IPS-20b (cell line): ENCODE data around the gene CPO.
A peak's percentile ranks its signal among the peaks of the same experiment; 100 is the strongest.
"Not testable (repeated sequence)": the region's sequence is repeated elsewhere in the genome, so short reads cannot be mapped to it uniquely, and the experiment has no call there.

Experiments used
- H3K27ac ChIP-seq: one replicate; pipeline ENCODE4 v1.5.1; 2013; ENCODE audit warnings: low read length
- H3K27me3 ChIP-seq: 2 replicates; pipeline ENCODE4 v1.6.1; 2013; ENCODE audit warnings: mild to moderate bottlenecking, low read length, inconsistent platforms; ENCODE audit not compliant: insufficient read depth
- H3K36me3 ChIP-seq: 2 replicates; pipeline ENCODE4 v1.6.1; 2013; ENCODE audit warnings: low read depth, mild to moderate bottlenecking, inconsistent platforms, low read length, moderate library complexity; ENCODE audit not compliant: insufficient read depth
- H3K4me1 ChIP-seq: 2 replicates; pipeline ENCODE4 v1.6.1; 2013; ENCODE audit warnings: mild to moderate bottlenecking, control low read depth, inconsistent platforms, low read length, moderate library complexity; ENCODE audit not compliant: insufficient read depth
- H3K4me3 ChIP-seq: 2 replicates; pipeline ENCODE4 v1.5.1; 2013; ENCODE audit warnings: mild to moderate bottlenecking, low read length, inconsistent platforms
- H3K9ac ChIP-seq: 2 replicates; pipeline ENCODE4 v1.6.1; 2013; ENCODE audit warnings: low read depth, mild to moderate bottlenecking, inconsistent platforms, low read length, moderate library complexity
- H3K9me3 ChIP-seq: 2 replicates; pipeline ENCODE4 v1.6.1; 2013; ENCODE audit warnings: mild to moderate bottlenecking, low read depth, low read length, inconsistent platforms; ENCODE audit not compliant: insufficient read depth

The CPO gene

DNA sequence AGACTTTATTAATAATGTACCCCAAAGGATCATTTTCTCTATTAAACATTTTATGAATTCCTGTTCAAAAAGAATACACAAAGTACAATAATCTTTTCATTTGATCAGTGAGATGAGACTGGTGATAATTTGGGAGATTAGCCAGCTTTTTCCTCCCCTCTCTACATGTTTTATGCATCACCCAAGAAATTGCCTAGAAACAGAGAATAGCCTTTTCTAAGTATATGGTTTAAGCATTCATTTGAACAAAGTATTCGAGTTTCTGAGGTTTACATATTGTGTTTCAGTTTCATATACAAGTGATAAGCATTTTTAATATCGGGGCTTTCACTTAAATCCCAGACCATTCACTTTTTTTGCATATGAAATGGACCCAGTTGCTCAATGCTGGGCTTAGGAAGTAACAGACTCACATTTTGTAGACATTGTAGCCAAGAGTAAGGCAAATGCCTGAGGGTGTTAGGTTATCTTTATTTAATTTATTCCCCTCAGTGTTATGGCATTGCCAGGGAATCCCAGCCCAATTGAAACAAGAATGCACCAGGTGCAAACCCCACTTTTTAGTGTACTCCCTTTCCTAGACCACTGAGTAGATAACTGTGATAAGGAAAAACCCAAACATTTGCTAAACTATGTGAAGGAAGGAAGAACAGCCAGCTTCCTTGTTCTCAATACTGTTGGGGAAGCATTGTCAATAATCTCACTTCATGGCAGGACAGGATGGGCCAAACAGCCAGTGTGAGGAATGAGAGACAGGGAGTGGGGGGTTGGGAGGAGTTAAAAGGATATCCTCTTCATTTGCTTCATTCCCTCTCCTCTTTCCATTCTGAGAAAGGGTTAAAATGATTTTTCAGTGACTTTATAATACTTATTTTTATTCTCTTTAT, 3.5 kb downstream of the CPO start:
- H3K4me1 ChIP-seq: peaks cover 13% of the 10 kb centered on the region
- H3K27me3 ChIP-seq: no peaks in the 10 kb centered on the region
- H3K36me3 ChIP-seq: no peaks in the 10 kb centered on the region
- H3K9me3 ChIP-seq: peaks cover 9% of the 10 kb centered on the region; the same call in 1 of the 2 replicates
- H3K4me3 ChIP-seq: peak overlapping the region; percentile 8; the same call in 1 of the 2 replicates
- no peak overlapping the region for H3K27ac ChIP-seq
- 0 out of 2 replicates have a peak overlapping the region, but pooled peaks have one; percentile 19 for H3K9ac ChIP-seq

DNA sequence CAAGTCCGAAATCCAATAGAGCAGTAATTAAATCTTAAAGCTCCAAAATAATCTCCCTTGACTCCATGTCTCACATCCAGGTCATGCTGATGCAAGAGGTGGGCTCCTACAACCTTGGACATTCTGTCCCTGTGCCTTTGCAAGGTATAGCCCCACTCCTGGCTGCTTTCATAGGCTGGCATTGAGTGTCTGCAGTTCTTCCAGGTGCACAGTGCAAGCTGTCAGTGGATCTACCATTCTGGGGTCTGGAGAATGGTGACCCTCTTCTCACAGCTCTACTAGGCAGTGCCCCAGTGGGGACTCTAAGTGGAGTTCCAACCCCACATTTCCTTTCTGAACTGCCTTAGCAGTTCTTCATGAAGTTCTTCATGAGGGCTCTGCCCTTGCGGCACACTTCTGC, 14.1 kb downstream of the CPO start:
- peaks cover 20% of the 10 kb centered on the region for H3K9me3 ChIP-seq
- H3K4me3 ChIP-seq, H3K4me1 ChIP-seq, H3K36me3 ChIP-seq, H3K9ac ChIP-seq, H3K27me3 ChIP-seq, H3K27ac ChIP-seq: not testable (repeated sequence)

DNA sequence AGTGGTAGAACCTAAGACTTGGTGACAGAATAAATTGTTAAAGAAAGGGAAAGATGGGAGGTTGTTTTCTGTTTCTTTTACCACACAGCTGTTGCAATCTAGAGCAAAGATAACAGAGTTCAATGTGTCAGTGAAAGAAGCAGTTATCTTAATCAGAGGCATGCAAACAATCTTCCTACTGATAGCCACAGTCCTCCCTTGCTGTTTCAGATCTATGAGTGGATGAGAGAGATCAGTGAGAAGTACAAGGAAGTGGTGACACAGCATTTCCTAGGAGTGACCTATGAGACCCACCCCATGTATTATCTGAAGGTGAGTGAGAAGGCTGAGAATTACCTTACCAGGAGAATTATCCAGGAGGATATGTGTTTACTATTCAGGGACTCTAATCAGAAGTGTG, 15.9 kb downstream of the CPO start:
- no peak overlapping the region for H3K9ac ChIP-seq
- H3K4me1 ChIP-seq: no peaks in the 10 kb centered on the region
- H3K9me3 ChIP-seq: peaks cover 20% of the 10 kb centered on the region
- H3K4me3 ChIP-seq: no peak overlapping the region
- no peak overlapping the region for H3K27ac ChIP-seq
- no peaks in the 10 kb centered on the region for H3K36me3 ChIP-seq
- no peaks in the 10 kb centered on the region for H3K27me3 ChIP-seq

DNA sequence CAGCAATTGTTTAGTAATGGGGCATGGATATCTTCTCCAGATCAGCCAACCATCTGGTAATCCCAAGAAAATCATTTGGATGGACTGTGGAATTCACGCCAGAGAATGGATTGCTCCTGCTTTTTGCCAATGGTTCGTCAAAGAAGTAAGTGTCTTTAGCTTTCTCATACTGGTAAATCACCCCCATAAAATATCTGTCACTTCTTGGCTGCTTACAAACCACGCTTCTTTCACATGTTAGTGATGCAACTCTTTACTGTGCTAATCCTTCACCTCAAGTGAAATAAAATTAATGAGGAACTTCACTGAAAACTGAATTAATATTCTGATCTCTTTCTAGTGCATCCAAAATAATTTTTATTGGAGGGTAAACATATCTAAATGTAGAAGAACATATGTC, 18.9 kb downstream of the CPO start:
- Histone ChIP-seq H3K27me3 (no peaks in the 10 kb centered on the region), H3K9ac (no peak overlapping the region), H3K36me3 (no peaks in the 10 kb centered on the region), H3K27ac (no peak overlapping the region), H3K9me3 (peaks cover 13% of the 10 kb centered on the region), H3K4me3 (no peak overlapping the region), H3K4me1 (no peaks in the 10 kb centered on the region)

DNA sequence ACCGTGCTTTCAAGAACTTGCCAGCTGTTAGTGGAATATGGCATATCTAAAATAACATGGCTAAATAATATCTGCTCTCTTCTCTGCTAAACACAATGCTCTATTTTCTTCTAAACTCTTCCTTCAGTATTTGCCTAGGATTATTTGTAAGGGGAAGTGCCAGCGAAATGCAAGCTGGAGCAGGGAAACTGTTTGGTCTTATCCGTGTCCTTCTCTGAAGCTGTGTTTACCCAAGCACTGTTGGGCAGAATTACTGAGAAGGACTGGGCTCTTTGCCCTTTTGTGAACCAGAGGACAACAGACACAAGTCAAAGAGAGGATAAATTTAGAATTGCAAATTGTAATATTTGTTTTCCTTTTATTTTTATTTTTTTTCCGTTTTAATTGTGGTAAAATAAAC, 23.6 kb downstream of the CPO start:
- Histone ChIP-seq H3K36me3 (no peaks in the 10 kb centered on the region), H3K4me3 (no peak overlapping the region), H3K9ac (no peak overlapping the region), H3K27me3 (peaks cover 9% of the 10 kb centered on the region; the same call in 1 of the 2 replicates), H3K4me1 (no peaks in the 10 kb centered on the region), H3K9me3 (no peaks in the 10 kb centered on the region), H3K27ac (no peak overlapping the region)

DNA sequence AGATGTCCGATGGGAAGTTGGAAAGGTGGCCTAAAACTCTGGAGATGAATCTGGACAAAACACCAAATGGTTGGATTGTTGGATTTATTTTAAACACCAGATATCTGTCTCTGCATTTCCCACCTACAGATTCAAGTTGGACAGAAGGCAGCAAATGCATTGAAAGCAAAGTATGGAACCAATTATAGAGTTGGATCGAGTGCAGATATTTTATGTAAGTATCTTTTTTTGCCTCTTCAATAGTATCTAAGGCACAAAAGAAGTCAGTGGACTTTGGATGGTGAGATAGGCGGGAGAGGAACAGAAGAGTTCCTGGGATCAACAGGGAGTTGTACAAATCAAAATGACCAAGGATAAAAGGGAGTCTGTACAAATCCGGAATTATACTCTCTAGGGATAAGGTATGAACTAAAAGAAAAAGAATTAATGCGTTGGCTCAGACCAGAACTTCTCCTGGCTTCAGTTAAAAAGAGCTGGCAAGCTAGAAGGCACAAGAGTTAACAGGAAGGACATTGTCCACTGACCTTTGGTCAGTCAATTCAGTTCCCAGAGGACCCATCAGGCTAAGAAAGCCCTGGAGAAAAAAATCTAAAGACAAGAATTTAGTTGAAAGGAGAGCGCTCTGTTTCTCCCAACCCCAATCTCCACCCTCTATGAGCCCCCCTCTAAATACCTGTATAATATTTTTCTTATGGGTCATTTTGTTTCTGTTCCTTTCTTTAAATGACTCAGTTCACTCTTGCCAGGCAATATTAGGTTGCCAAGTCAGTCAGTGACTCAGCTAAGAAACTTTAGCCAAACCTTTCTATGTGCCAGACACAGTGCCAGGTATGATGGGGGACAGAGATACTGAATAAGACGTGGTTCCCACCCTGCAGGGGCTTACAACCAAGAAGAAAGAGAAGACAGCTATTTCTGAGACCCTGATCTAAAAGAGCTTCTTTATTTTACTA, 29.1 kb downstream of the CPO start:
- Histone ChIP-seq H3K36me3 (no peaks in the 10 kb centered on the region), H3K27me3 (peaks cover 13% of the 10 kb centered on the region; the same call in 1 of the 2 replicates), H3K27ac (no peak overlapping the region), H3K9me3 (no peaks in the 10 kb centered on the region), H3K4me3 (no peak overlapping the region), H3K4me1 (0 out of 2 replicates have a peak, but pooled peaks cover 4% of the 10 kb centered on the region), H3K9ac (no peak overlapping the region)

DNA sequence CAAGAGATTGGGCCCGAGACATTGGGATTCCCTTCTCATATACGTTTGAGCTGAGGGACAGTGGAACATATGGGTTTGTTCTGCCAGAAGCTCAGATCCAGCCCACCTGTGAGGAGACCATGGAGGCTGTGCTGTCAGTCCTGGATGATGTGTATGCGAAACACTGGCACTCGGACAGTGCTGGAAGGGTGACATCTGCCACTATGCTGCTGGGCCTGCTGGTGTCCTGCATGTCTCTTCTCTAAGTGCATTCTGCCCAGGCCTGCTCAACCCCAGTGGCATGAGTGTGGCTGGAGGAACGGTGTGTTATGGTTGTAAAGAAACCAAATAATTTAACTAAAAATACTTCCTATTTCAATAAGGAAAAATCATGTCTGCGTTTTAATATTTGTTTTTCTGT, 29.9 kb downstream of the CPO start:
- H3K27ac ChIP-seq: no peak overlapping the region
- H3K4me1 ChIP-seq: 0 out of 2 replicates have a peak, but pooled peaks cover 4% of the 10 kb centered on the region
- no peaks in the 10 kb centered on the region for H3K36me3 ChIP-seq
- no peak overlapping the region for H3K9ac ChIP-seq
- peaks cover 13% of the 10 kb centered on the region; the same call in 1 of the 2 replicates for H3K27me3 ChIP-seq
- H3K4me3 ChIP-seq: no peak overlapping the region
- H3K9me3 ChIP-seq: no peaks in the 10 kb centered on the region

DNA sequence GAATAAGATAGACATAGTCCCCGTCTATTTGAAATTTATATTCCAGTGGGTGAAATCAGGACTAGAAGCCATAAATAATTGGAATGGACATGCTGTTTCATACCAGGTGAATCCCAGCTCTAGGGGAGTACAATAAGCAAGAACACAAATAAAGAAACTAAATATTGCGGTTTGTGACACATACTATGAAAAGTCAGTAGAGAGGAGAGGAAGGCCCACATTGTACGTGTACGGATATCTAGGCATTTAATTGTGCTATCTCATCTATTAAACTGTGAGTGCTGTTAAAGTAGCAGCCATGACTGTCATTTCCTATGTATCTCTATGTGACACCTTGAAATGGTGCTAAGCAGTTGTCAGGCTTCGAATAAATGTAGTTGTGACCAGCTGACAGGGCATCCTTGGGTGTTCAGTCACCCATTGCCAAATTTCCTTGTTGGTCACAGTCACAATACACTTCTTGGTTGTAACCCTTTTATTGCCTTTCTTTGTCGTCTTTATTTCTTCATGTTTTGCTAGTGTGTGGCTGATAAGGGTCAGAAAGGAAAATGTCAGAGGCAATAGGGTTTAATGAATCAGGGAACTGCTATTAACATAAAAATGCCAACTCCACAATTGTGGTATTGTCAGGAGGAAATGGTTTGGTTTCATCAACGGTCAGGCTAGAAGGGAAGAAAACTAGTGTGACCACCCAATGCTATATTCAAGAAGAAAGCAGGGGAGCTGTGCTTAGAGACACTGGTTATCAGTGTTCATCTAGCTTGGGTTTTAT, 31.5 kb downstream of the CPO start:
- H3K36me3 ChIP-seq: no peaks in the 10 kb centered on the region
- 0 out of 2 replicates have a peak, but pooled peaks cover 4% of the 10 kb centered on the region for H3K9me3 ChIP-seq
- H3K27me3 ChIP-seq: peaks cover 8% of the 10 kb centered on the region; the same call in 1 of the 2 replicates
- H3K9ac ChIP-seq: no peak overlapping the region
- H3K27ac ChIP-seq: no peak overlapping the region
- H3K4me1 ChIP-seq: 0 out of 2 replicates have a peak, but pooled peaks cover 4% of the 10 kb centered on the region
- no peak overlapping the region for H3K4me3 ChIP-seq

DNA sequence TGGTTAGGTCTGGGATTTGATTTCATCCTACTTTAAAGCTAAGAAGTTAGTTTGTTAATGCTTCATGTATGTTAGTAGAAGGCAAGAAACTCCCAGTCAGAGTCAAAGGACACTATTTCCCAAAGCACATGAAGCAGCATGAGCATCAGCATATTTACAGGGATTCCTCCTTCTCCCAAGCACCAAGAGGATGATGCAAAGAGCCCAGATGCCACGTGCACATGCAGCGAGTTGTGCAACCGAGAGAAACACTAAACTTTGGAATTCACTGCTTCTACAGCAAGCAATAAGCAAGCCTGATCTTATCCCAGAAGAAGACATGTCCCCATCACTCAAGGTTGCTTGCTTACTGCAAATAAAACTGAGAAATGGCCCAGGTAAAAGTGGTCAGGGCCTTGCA, 32.5 kb downstream of the CPO start:
- Histone ChIP-seq H3K27me3 (peaks cover 8% of the 10 kb centered on the region; the same call in 1 of the 2 replicates), H3K9me3 (0 out of 2 replicates have a peak, but pooled peaks cover 4% of the 10 kb centered on the region), H3K9ac (no peak overlapping the region), H3K27ac (no peak overlapping the region), H3K4me1 (0 out of 2 replicates have a peak, but pooled peaks cover 4% of the 10 kb centered on the region), H3K4me3 (no peak overlapping the region), H3K36me3 (no peaks in the 10 kb centered on the region)

DNA sequence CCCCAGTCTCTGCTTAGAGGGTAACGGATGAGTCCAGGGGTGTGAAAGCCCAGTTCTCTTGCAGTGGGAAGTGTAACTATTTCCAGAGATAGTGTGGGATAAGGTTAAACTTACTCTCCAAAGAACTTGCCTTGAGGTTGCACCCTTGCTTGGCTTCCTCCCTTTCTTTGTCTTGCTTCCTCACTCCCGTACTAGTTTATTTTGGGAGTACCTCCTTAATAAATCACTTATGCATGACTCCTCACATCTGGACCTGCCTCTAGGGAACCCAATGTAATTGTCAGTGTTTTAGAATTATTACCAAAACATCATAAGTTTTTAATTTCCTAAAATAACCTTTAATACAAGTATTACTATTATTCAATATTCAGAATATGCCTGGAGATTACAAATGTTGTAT, 35.2 kb downstream of the CPO start:
- H3K4me3 ChIP-seq: no peak overlapping the region
- no peaks in the 10 kb centered on the region for H3K36me3 ChIP-seq
- 0 out of 2 replicates have a peak, but pooled peaks cover 4% of the 10 kb centered on the region for H3K9me3 ChIP-seq
- H3K9ac ChIP-seq: no peak overlapping the region
- H3K27ac ChIP-seq: no peak overlapping the region
- H3K27me3 ChIP-seq: no peaks in the 10 kb centered on the region; the same call in 1 of the 2 replicates
- 0 out of 2 replicates have a peak, but pooled peaks cover 4% of the 10 kb centered on the region for H3K4me1 ChIP-seq

DNA sequence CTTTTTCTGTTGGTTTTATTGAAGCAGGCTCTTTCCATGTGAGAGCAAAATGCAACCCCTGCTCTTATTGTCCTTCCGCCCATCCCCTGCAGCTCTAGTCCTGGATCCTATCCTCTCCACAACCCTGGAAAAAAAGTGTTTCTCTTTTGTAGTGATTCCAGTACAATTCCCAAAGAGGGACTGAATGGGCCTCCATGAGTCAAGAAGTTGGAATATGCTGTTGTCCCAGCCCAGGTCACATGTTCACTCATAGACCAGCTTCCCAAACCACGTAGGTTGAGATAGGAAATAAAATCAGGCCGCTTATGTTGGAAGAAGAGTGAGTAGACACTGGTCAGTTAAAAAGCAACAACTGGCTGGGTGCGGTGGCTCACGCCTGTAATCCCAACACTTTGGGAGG, 39.4 kb downstream of the CPO start:
- no peak overlapping the region for H3K4me3 ChIP-seq
- H3K9ac ChIP-seq: no peak overlapping the region
- H3K9me3 ChIP-seq: 0 out of 2 replicates have a peak, but pooled peaks cover 4% of the 10 kb centered on the region
- H3K27ac ChIP-seq: no peak overlapping the region
- H3K36me3 ChIP-seq: no peaks in the 10 kb centered on the region
- H3K4me1 ChIP-seq: peaks cover 13% of the 10 kb centered on the region
- H3K27me3 ChIP-seq: no peaks in the 10 kb centered on the region
